HG02610 (cell line): ENCODE data around the gene KIAA1958.

ENCODE experiments used
- ATAC-seq: cut with Tn5 transposase; IDR thresholded peaks from one replicate; pipeline ENCODE4 v1.9.1; 2021; ENCODE audit warnings: mild to moderate bottlenecking, moderate library complexity; ENCODE audit not compliant: unreplicated experiment

The KIAA1958 gene

DNA sequence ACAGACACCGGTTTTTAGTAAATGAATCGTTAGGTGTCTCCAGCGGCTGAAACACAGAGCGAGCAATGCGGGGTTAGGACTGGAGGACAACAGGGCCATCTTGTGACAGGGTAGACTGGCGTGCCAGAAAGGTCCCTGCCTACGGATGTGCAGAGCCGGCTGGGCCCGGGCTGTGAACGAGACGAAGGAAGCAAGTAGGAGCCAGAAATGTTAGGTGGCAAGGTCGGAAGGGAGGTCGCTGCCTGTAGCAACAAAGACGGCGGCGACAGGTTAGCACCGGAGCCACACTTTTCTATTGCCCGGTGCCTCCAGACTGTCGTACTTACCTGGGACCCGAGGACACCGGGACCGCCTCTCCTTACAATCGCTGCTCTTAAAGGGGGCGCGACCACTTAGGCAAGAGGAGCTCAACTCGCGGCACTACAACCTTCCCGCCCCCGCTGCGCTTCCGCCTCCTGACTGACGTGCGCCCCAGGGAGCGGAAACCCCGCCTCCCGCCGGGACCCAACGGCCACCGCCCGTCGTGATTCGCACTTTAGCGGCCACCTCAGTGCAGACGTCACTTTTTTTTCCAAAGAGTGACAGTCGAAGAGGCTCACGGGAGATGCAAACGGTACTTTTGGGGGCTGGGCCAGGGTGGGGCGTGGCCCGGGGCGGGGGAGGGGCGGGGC lies 231.2 kb downstream of the KIAA1958 start, which contains the start of gene INIP:
TSS of gene INIP (minus strand) at position 457 of the 671 bp plus-strand sequence. CDS start 1,632 bp downstream, outside the sequence.
- ATAC-seq, result peak; percentile 93
